HG03280 (cell line): Measurements from ENCODE around the gene SPAG16.
A peak's percentile ranks its signal among the peaks of the same experiment; 100 is the strongest.
"Not testable (repeated sequence)": the region's sequence is repeated elsewhere in the genome, so short reads cannot be mapped to it uniquely, and the experiment has no call there.

Experiments used
- ATAC-seq: cut with Tn5 transposase; IDR thresholded peaks from one replicate; pipeline ENCODE4 v1.9.1; 2021; ENCODE audit warnings: mild to moderate bottlenecking, moderate library complexity; ENCODE audit not compliant: unreplicated experiment

The SPAG16 gene

DNA sequence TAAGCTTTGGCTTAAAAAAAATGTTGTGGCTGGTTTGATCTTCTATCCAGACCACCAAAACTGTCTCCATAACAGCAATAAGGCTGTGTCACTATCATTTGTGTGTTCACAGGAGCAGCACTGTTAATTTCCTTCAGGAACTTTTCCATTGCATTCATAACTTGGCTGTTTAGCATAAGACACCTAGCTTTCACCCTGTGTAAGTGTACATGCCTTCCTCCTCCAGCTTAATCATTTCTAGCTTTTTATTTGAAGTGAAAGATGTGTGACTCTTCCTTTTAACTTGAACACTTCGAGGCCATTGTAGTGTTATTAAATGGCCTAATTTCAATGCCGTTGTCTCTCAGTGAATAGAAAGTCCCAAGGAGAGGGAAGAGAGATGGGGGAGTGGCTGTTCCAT lies 773.7 kb downstream of the SPAG16 start:
- ATAC-seq: no peak

DNA sequence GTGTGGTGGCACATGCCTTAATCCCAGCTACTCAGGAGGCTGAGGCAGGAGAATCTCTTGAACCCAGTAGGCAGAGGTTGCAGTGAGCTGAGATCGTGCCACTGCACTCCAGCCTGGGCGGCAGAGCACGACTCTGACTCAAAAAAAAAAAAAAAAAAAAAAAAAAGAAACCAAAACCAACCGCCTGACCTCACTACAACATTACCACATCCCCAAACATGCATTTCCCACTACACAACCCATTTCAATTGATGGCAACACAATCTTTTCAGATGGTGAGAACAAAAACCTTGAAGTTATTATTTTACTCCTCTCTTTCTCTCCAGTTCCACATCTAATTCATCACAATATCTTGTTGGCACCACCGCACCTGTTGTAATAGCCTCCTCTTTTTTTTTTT lies 778.0 kb downstream of the SPAG16 start:
- ATAC-seq: not testable (repeated sequence)

DNA sequence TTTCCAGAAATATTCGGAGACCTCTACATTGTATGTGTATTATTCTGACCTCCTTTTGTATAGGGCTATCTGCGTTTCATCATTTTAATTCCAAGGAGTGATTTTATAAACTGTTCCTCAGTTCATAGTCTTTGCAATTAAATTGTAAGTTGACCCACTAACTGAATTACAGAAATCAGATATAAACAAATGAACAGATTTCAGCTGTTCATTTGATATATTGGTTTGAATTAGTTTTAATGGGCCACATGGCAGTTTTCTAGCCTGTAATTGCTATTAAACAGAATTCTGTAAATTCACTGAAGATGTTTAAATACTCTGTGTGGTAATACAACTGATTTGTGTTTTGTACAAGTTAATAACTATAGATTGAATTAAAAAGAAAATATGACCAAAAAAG lies 780.2 kb downstream of the SPAG16 start:
- ATAC-seq: no peak

DNA sequence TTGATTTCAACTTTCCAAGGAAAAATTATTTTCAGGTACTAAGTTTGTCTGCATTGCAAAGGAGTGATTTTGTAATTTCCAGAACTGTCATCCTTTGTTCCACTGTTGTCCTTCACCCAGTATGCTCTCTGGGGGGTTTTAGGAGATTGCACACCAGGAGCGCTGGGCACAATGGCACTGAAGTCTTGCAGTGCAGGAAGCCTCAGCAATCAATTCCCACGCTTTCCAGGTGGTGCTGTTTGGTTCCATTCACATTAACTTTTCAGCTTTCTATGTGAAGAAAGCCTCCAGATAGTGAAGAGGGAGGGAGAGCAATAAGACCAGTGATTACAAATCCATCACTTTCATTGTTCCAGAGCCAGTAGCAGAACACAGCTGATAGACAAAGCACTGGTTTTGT lies 782.6 kb downstream of the SPAG16 start:
- ATAC-seq: no peak

DNA sequence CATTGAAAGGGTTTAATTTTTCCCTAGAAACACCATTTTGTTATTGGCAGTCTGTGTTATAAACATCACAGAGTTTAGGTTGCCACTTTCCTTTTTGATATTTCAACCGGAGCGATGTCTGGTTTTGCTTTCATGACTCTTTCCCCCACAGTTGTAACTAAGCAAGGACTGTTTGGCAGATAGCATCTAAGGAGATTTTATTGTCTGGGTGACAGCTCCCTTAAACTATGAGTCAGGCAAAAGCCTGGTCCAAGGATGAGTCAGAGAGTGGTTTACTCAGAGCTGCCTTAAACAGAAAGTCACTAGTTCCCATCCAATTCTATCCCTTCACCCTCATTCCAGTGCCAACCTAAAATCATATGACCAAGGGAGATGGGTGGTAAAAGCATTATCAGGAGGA lies 785.0 kb downstream of the SPAG16 start:
- ATAC-seq: peak; percentile 52

DNA sequence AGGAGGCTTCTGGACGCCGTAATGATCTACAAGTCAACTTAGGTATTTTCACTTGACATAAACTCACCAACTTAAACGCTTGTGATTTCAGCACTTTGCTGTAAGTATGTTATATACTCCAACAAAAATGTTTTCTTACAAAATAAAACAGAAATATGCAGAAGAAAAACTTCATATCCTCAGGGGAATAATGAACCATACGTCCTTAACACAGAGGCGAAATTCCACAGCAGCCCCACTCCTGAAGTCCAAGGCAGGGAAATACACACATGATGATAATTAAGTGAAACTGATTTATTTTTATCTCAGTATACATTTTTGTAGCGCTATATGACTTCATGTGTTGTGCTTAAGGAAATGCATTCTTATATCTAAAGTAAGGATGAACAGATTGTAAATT lies 791.2 kb downstream of the SPAG16 start:
- no peak for ATAC-seq

DNA sequence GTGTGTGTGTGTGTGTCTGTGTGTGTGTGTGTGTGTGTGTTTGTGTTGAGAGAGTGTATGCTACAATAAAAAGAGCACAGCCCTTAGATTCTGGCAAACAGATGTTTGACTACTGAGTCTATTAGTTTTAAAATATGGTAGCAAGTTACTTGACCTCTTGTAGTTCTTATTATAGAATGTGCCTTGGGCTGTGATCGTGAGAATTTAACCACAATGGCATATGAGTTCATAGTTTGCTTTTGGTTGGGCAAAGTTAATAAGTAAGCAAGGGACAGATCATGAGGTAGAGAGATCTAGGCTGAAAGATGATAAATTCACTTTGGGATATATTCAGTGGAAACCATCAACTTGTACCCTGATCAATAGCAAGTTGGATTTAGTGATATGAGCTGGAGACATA lies 792.3 kb downstream of the SPAG16 start:
- no peak for ATAC-seq

DNA sequence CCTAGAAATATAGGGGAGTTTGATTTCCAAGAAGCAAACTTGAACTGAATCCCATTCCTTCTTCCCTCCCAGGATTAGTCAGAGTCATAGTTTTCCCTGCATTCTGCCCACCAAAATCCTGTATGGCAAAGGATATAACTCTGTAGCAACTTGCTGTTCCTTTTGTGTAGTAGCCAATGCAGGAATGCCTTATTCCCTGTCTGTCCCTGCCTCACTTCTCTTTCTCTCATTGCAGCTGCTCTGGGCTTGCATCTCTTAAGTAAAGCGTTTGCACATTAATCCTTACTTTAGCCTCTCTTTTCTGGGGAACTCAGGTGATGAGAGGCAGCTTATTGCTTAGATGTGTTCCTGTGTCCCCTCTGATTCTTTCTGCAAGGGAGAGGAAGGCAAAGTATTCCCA lies 793.5 kb downstream of the SPAG16 start:
- ATAC-seq: no peak

DNA sequence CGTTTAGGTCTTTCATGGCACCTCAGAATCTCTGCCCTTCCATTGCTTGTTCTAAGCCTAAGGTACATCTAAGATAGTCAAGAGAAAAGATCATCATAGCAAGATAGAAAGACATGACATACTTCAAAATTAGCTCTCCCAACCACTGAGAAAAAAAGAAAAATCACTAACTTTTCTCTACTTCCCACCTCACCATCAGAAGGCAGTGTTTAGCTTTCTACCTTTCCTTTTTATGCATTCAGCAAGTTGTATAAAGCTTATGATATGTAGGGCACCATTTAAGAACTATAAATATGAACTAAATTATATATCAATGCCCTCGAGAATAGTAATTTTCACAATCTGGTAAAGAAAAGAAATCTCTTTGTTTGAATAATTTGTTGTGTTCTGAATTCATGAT lies 794.8 kb downstream of the SPAG16 start:
- no peak for ATAC-seq

DNA sequence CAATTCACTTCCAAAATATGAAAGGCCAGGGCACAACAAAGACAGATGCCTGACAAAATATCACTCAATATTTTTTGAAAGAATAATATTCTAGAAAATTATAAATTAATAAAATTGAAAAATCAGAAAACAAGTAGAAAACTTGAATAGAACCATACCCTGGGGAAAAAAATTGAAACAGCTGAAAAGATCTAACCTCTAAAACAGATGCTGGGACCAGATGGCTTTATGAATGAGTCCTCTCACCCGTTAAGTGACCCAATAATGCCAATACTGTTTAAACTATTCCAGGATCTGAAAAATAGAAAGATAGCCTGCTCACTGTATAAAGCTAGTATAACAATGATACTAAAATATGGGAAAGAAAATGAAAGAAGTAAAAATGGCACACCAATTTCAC lies 804.3 kb downstream of the SPAG16 start:
- ATAC-seq: no peak

DNA sequence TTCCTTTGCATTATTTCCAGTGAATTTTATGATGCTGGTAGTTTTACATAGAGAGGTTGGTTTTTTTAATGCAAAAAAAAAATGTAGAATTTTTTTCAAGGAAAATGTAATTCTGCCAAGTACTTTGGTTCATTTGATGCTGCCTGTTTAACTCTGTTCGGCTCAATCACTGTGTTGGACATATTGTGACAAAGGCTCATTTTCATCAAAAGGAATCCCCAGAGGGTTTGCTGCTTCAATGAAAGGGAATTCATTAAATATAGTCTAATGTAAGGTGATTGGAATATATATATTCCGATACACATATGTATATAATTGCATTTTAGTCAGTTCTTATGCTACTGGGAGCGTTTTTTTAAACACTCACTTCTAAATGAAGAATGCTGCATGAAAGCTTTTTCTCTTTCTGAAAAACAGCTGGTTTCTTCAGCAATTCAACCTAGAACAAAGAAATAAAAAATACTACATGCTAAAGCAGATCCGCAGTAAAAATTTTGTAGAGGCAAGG lies 812.0 kb downstream of the SPAG16 start:
- no peak for ATAC-seq

DNA sequence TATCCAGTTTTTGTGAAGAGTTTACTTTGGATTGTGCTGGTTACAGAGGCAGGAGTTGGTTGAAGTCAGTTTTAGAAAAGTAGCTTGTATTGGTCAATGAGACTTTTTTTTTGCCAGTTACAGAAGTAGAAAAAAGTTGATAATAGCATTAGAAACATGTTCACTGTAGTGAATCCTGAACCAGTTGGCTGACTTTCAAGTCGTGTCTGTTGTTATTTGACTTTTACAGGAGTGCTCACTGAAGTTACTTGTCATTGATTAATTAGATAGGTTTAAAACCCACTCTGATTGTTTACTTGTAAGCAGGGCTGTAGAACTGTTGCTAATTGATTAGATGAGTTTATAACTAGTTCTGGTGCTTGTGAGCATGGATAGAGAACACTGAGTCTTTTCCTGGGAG lies 814.5 kb downstream of the SPAG16 start:
- no peak for ATAC-seq

DNA sequence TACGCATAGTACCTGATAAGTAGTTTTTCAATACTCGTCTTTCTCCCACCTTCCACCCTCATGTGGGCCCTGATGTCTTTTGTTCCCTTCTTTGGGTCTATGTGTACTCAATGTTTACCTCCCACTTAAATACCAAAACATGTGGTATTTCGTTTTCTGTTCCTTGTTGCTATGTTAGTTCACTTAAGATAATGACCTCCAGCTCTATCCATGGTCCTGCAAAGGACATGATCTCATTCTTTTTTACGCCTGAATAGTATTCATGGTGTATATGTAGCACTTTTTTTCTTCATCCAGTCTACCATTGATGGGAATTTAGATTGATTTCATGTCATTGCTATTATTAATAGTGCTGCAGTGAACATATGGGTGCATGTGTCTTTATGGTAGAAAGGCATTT lies 816.2 kb downstream of the SPAG16 start:
- ATAC-seq: no peak

DNA sequence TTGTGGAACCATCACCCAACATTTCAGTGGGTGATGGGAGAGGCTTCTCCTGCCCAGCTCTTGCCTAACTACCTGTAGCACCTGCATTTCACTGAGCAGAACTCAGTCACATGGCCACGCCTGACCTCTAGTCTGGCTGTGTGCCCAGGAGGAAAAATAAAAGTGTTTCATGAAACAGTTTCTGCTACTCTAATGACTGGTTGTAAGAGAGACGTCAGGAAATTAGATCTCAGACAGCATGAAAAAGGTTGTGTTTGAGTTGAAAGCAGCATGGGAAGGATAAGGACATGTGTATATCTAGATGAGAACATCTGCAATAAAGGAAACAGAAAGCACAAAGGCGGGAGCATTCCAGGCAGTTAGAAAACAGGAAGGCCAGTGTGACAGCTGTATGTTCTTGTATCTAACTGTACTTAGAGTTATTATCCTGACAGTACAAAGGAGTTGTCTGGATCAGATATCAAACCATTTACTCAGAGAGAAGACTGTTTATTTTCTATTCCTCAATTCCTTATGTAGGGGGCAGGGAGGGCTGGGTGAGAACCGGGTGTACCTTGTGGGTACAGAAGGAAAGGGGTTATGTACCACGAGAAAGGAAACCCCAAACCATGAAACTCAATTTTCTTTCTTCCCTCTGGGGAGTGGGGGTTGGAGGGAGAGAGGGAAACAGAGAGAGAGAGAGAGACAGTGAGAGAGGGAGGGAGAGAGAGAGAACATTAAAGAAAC lies 819.2 kb downstream of the SPAG16 start:
- ATAC-seq: no peak

DNA sequence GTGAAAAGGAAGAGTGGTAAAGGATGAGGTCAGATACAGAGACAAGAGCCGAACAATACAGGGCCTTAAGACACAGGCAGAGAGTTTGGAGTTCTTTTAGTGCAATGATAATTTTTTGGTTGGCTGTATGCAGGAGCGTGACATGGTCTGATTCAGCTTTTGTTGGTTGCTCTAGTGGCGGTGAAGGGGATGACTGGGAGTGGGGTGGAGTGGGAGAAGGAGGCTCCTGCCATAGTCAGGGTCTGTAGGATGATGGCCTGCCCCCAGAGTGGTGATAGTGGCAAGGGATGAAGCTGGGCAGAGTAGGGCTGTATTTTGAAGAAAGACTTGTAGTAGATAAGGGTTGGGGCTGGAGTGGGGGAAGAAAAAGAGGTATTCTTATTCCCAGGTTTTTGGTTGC lies 820.0 kb downstream of the SPAG16 start:
- ATAC-seq: no peak

DNA sequence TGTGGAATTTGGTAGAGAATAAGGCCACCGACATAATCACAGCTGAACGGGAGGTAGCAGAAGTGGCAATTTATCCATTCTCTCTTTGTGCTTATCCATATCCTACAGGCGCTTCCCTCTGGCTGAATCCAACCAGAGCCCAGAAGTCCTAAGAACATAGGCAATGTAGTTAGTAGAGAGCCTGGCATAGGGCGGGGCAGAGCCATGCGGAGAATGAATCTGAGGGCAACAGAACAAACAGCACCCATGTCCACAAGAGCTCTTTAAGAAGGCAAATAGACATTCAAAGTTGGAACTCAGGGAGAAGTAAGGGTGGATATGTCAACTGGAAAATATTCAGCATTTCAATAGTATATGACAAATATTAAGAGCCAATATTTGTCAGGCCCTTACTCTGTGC lies 820.7 kb downstream of the SPAG16 start:
- ATAC-seq: no peak

DNA sequence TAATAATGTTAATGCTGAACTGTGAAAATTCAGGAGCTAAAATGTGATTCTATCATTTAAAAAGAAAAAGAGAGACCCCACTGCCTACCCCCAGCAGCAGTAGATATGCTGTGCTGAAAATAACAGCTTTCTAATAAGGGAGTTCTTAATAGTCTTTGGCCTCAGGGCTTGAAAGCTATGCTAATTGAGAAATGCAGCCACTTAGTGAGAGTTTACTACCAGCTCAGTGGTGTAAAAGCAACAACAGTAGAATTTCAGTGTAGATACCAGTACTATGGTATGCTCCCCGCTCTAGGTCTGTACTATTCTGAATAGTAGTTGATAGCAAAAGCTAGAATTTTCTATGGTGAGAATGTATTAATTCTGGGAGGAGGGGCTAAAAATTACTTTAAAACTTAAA lies 823.5 kb downstream of the SPAG16 start:
- no peak for ATAC-seq

DNA sequence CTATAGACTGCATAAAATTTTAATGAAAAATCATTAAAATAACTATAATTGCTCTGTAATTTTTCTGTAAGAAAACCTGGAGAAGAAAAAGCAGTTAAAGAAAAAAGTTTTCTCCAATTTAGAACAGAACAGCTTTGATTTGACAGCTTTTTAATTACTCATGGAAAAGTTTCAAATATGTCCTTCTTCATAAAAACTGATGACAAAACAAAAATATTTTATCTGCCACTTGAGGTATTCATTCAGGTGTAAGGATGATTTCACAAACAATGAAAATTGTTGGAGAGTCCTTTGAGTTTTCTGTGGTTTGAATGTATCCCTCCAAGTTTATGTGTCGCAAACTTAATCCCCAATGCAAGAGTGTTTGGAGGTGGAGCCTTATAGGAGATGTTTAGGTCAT lies 824.3 kb downstream of the SPAG16 start:
- ATAC-seq: no peak

DNA sequence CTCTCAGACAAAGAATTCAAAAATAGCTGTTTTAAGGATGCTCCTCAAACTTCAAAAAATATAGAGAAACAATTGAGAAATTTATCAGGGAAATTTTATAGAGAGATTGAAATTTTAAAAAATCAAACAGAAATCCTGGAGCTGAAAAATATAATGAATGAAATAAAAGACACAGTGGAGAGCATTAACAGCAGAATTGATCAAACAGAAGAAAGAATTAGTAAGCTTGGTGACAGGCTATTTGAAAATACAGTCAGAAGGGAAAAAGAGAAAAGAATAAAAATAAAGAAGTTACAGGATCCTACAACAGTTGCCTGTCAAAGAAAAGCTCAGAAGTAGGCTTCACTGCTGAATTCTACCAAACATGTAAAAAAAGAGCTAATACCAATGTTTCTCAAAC lies 832.8 kb downstream of the SPAG16 start:
- ATAC-seq: no peak

DNA sequence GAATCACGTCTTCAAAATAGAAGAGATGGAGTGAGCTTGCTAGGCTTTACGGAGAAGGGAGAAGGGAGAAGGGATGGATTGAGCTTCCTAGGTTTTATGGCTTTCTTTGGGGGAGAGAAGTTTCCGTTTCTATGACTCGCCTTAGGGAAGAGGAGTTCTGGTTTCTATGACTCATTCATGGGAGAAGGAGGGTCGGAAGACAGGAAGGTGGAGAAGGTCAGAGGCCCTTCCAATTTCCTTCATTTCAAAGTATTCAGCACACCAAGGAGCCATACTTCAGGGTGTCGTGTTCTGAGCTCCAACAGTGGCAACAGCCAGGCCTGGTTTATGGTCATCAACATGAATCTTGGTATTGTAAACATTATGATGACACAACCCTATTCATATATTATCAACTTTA lies 841.9 kb downstream of the SPAG16 start:
- ATAC-seq: no peak

DNA sequence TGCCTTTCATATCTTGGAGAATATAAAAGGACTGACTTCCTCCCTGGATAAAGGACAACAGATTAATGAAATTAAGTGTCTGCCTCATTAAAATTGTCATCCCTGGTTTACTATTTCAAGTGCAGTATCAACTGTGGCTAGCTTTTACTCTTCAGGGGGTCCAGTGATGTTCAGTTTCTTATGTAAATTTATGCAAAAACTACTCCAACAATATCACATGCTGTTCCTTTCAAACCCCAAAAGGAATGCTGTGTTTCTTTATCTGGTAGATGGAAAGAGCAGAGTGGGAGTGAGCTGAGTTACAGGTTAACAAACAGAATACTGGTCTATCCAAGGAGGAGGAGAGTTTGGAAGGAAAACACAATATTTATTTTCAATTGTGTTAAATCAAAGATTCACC lies 842.9 kb downstream of the SPAG16 start:
- ATAC-seq: no peak

DNA sequence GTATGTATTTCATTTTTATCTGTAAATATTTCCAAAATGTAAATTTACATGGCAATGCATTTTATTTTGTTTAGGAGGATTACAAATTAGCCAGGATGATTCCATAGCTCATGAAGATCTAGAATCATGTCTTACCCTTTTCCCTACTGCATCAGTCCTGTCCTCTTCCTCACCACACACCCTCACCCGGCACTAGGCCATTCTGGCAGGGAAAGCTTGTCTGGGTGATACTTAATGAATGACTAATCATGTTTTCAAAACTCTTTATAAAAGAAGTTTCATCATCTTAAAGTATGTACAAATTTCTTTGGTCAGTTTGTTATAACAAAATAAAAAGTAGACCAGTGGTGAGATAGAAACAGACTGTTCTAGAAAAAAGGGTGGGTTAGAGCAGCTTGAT lies 843.3 kb downstream of the SPAG16 start:
- no peak for ATAC-seq

DNA sequence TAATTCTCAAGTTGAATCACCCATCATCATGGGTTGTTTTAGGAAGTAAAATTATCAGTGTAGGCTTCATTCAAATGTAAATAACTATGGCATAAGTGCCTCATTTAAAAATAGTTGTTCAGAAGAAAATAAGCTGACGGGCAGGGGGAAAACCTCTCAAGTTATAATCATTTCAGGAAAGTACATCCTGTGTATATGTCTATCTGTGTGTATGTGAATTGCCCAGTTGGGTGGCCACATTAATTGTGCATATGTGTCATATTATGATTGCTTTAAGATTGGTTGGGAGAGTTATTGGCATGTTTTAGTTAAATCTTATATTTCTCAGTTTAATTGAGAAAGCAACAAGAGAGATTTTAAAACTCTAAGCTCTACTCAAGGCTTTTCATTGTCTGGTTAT lies 843.8 kb downstream of the SPAG16 start:
- ATAC-seq: no peak
